ENCODE results near the gene C2CD2L.
"Not testable (repeated sequence)": the region's sequence is repeated elsewhere in the genome, so short reads cannot be mapped to it uniquely, and the experiment has no call there.

Gene C2CD2L

GRCh38 chr11:119106564-119107537 is at the start of gene C2CD2L:
C2CD2L (plus strand) TSS chr11:119107344; CDS start chr11:119107742, 398 bp downstream.
- DNase-seq (ENCODE audit: low read depth, low spot score) = peak; percentile 76

- DNase-seq (ENCODE audit: low read depth, low spot score) = not testable (repeated sequence)
Measured at GRCh38 chr11:119059128-119059527, 48.0 kb upstream of the C2CD2L start.

- DNase-seq (ENCODE audit: low read depth, low spot score) = no peak
Measured at GRCh38 chr11:119061256-119061655, 45.9 kb upstream of the C2CD2L start.

GRCh38 chr11:119062779-119063178 is 44.4 kb upstream of the C2CD2L start:
- DNase-seq (ENCODE audit: low read depth, low spot score) = no peak

- no peak for DNase-seq (ENCODE audit: low read depth, low spot score)
Measured at GRCh38 chr11:119065369-119065768, 41.8 kb upstream of the C2CD2L start.

GRCh38 chr11:119067371-119068222 is 39.5 kb upstream of the C2CD2L start, which contains the start of gene VPS11:
VPS11 (plus strand) TSS chr11:119067818; CDS start chr11:119067824, 6 bp downstream.
- peak; percentile 93 for DNase-seq (ENCODE audit: low read depth, low spot score)

- no peak for DNase-seq (ENCODE audit: low read depth, low spot score)
Measured at GRCh38 chr11:119077839-119078238, 29.3 kb upstream of the C2CD2L start.

GRCh38 chr11:119078675-119079420 is 28.3 kb upstream of the C2CD2L start:
- DNase-seq (ENCODE audit: low read depth, low spot score) = no peak

GRCh38 chr11:119081682-119082260 is 25.4 kb upstream of the C2CD2L start:
- DNase-seq (ENCODE audit: low read depth, low spot score) = no peak

GRCh38 chr11:119084663-119085436 is 22.3 kb upstream of the C2CD2L start, which contains the start of gene HMBS:
HMBS (plus strand) TSS chr11:119084881; CDS start chr11:119085034, 153 bp downstream.
- DNase-seq (ENCODE audit: low read depth, low spot score) = peak; percentile 84

GRCh38 chr11:119085437-119085847 is 21.7 kb upstream of the C2CD2L start:
- DNase-seq (ENCODE audit: low read depth, low spot score) = no peak

- DNase-seq (ENCODE audit: low read depth, low spot score) = no peak
Measured at GRCh38 chr11:119087123-119087522, 20.0 kb upstream of the C2CD2L start.

GRCh38 chr11:119087747-119088241 is 19.4 kb upstream of the C2CD2L start:
- DNase-seq (ENCODE audit: low read depth, low spot score) = no peak

- DNase-seq (ENCODE audit: low read depth, low spot score) = no peak
Measured at GRCh38 chr11:119088406-119088805, 18.7 kb upstream of the C2CD2L start.

GRCh38 chr11:119089319-119089718 is 17.8 kb upstream of the C2CD2L start:
- DNase-seq (ENCODE audit: low read depth, low spot score) = no peak

- no peak for DNase-seq (ENCODE audit: low read depth, low spot score)
Measured at GRCh38 chr11:119091178-119091577, 16.0 kb upstream of the C2CD2L start.

GRCh38 chr11:119091966-119092879 is 14.9 kb upstream of the C2CD2L start:
- DNase-seq (ENCODE audit: low read depth, low spot score) = no peak

- DNase-seq (ENCODE audit: low read depth, low spot score) = no peak
Measured at GRCh38 chr11:119092880-119093842, 14.0 kb upstream of the C2CD2L start.

All from activated CD4-positive, CD25-positive, alpha-beta regulatory T cell treated with anti-CD3 and anti-CD28 coated beads, Interleukin-2, amount 50 U/mL, for 16 hours (primary cell).